HG03521 (cell line): ENCODE measurements around the gene PDCD5.

Experiments
- ATAC-seq: cut with Tn5 transposase; IDR thresholded peaks from one replicate; pipeline ENCODE4 v1.9.1; 2021; ENCODE audit warnings: mild to moderate bottlenecking, moderate library complexity; ENCODE audit not compliant: unreplicated experiment

Gene PDCD5

DNA sequence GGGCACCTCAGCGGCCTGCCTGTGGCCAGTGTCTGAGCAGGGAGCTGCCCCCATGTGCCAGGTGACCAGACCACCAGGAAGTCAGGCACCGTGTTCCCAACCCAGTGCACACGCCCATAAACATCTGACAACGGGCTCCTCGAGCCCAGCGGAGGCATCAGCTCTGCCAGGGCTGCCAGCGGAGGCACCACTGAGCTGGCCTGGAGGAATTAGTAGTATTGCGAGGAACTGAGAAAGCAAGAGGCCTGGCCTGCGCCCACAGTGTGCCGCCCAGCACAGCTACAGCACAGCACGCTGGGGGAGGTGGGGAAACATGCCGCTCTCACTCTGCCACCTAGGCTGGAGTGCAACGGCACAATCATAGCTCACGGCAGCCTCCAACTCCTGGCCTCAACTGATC, 49.3 kb downstream of the PDCD5 start:
- no peak for ATAC-seq

DNA sequence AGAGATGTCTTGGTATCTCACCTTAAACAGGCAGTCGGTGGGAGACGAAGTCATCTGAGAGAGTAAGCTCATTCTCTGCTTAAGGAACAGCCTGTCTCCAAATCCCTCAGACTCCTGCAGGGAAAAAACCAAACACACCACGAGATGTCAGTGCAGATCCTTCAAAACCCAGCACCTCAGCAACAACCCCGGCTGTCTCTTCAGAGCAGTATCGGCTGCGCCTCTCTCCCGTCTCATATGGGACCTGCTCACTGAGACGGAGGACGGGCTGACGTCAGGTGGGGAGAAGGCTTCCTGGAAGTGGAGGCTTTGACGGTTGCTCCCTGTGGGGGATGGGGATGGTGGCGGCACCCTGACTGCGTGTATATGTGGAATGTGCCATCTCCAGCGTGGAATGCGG, 50.4 kb downstream of the PDCD5 start:
- ATAC-seq: no peak
